Stimulated activated naive B cell treated with anti-CD40 and anti-IgM and Interleukin-4, amounts not matched to agents 10 μg/mL and 1 μg/mL and 100 μg/mL, for 72 hours (primary cell): ENCODE results near the gene XPNPEP2.

Experiments used
- ATAC-seq, 2 donors: fragments of 150-1000 bp; cut with Tn5 transposase; replicated peaks; 2 replicates each; pipeline ENCODE4 v1.10.0; 2021; ENCODE audit warnings: moderate library complexity in 1 of 2
- DNase-seq: peaks from one replicate; pipeline ENCODE4 v3.0.0; 2021
- H3K27ac Mint-ChIP-seq: one replicate; pipeline ENCODE4 v1.8.0; 2022; ENCODE audit warnings: mild to moderate bottlenecking, mixed read lengths
- H3K27me3 Mint-ChIP-seq, 2 donors: one replicate each; pipeline ENCODE4 v1.8.0; 2022; ENCODE audit warnings: mixed read lengths in 2 of 2
- H3K36me3 Mint-ChIP-seq, 2 donors: one replicate each; pipeline ENCODE4 v1.8.0; 2022; ENCODE audit warnings: mixed read lengths in 2 of 2, mild to moderate bottlenecking in 1 of 2
- H3K4me1 Mint-ChIP-seq, 2 donors: one replicate each; pipeline ENCODE4 v1.8.0; 2022; ENCODE audit warnings: mixed read lengths in 2 of 2, mild to moderate bottlenecking in 1 of 2
- H3K4me3 Mint-ChIP-seq, 2 donors: one replicate each; pipeline ENCODE4 v1.8.0; 2022; ENCODE audit warnings: mild to moderate bottlenecking in 2 of 2, mixed read lengths in 2 of 2, moderate library complexity in 1 of 2
- H3K9me3 Mint-ChIP-seq, 2 donors: one replicate each; pipeline ENCODE4 v1.8.0; 2022; ENCODE audit warnings: mixed read lengths in 2 of 2, mild to moderate bottlenecking in 1 of 2

XPNPEP2 gene

GRCh38 chrX:129749069-129749468 lies 10.3 kb downstream of the XPNPEP2 start:
- Mint-ChIP-seq H3K36me3 (no peaks in the 10 kb centered on the region), H3K9me3 (no peaks in the 10 kb centered on the region), H3K27me3 (no peaks in the 10 kb centered on the region), H3K4me3 (no peak overlapping the region), H3K27ac (no peak overlapping the region), H3K4me1 (peaks cover 4 to 8% of the 10 kb centered on the region in 2 donors)
- no peak for DNase-seq
- no peak for ATAC-seq

GRCh38 chrX:129750971-129751370 lies 12.2 kb downstream of the XPNPEP2 start:
- Mint-ChIP-seq H3K4me3 (no peak overlapping the region), H3K27ac (no peak overlapping the region), H3K4me1 (peaks cover 14 to 22% of the 10 kb centered on the region in 2 donors), H3K9me3 (no peaks in the 10 kb centered on the region), H3K27me3 (no peaks in the 10 kb centered on the region), H3K36me3 (no peaks in the 10 kb centered on the region)
- ATAC-seq: no peak
- DNase-seq: no peak

- Mint-ChIP-seq H3K4me1 (peaks cover 37 to 52% of the 10 kb centered on the region in 2 donors), H3K27me3 (no peaks in the 10 kb centered on the region)
Observed at GRCh38 chrX:129754056-129755024, 15.6 kb downstream of the XPNPEP2 start.

GRCh38 chrX:129755779-129756650 lies 17.2 kb downstream of the XPNPEP2 start:
- peaks cover 48 to 65% of the 10 kb centered on the region in 2 donors for H3K4me1 Mint-ChIP-seq

More at GRCh38 chrX:129754056-129755024, 15.6 kb downstream of the XPNPEP2 start:
- peak overlapping the region; percentile 34 to 68 for H3K4me3 Mint-ChIP-seq
- H3K27ac Mint-ChIP-seq: peak overlapping the region; percentile 16
- H3K9me3 Mint-ChIP-seq: no peaks in the 10 kb centered on the region
- ATAC-seq: no peak
- no peaks in the 10 kb centered on the region for H3K36me3 Mint-ChIP-seq
- DNase-seq: no peak

GRCh38 chrX:129759576-129760061 lies 20.8 kb downstream of the XPNPEP2 start:
- no peak overlapping the region for H3K4me3 Mint-ChIP-seq
- no peaks in the 10 kb centered on the region for H3K36me3 Mint-ChIP-seq
- peak overlapping the region; percentile 87 for H3K27ac Mint-ChIP-seq
- peak; percentile 48 to 50 for ATAC-seq
- no peaks in the 10 kb centered on the region for H3K27me3 Mint-ChIP-seq
- H3K9me3 Mint-ChIP-seq: no peaks in the 10 kb centered on the region
- peaks cover 45 to 68% of the 10 kb centered on the region in 2 donors for H3K4me1 Mint-ChIP-seq
- no peak for DNase-seq

More at GRCh38 chrX:129755779-129756650, 17.2 kb downstream of the XPNPEP2 start:
- peak overlapping the region; percentile 56 to 64 for H3K4me3 Mint-ChIP-seq
- H3K36me3 Mint-ChIP-seq: no peaks in the 10 kb centered on the region
- DNase-seq (no peak), ATAC-seq (peak; percentile 17 to 33)
- peak overlapping the region; percentile 85 for H3K27ac Mint-ChIP-seq
- no peaks in the 10 kb centered on the region for H3K27me3 Mint-ChIP-seq
- no peaks in the 10 kb centered on the region for H3K9me3 Mint-ChIP-seq

GRCh38 chrX:129760155-129760554 lies 21.4 kb downstream of the XPNPEP2 start:
- Mint-ChIP-seq H3K4me3 (no peak overlapping the region), H3K4me1 (peaks cover 41 to 63% of the 10 kb centered on the region in 2 donors), H3K27ac (peak overlapping the region; percentile 87), H3K27me3 (no peaks in the 10 kb centered on the region), H3K36me3 (no peaks in the 10 kb centered on the region), H3K9me3 (no peaks in the 10 kb centered on the region)
- DNase-seq (no peak), ATAC-seq (no peak)

GRCh38 chrX:129760981-129761380 lies 22.2 kb downstream of the XPNPEP2 start:
- Mint-ChIP-seq H3K27me3 (no peaks in the 10 kb centered on the region), H3K27ac (no peak overlapping the region), H3K36me3 (no peaks in the 10 kb centered on the region), H3K4me3 (no peak overlapping the region), H3K9me3 (no peaks in the 10 kb centered on the region), H3K4me1 (peaks cover 37 to 56% of the 10 kb centered on the region in 2 donors)
- DNase-seq (no peak), ATAC-seq (no peak)

GRCh38 chrX:129761596-129761995 lies 22.8 kb downstream of the XPNPEP2 start:
- DNase-seq: no peak
- Mint-ChIP-seq H3K27me3 (no peaks in the 10 kb centered on the region), H3K9me3 (no peaks in the 10 kb centered on the region), H3K36me3 (no peaks in the 10 kb centered on the region), H3K27ac (no peak overlapping the region), H3K4me3 (no peak overlapping the region), H3K4me1 (peaks cover 31 to 56% of the 10 kb centered on the region in 2 donors)
- no peak for ATAC-seq

GRCh38 chrX:129762448-129762847 lies 23.7 kb downstream of the XPNPEP2 start:
- Mint-ChIP-seq H3K4me3 (no peak overlapping the region), H3K9me3 (no peaks in the 10 kb centered on the region), H3K4me1 (peaks cover 27 to 54% of the 10 kb centered on the region in 2 donors), H3K36me3 (no peaks in the 10 kb centered on the region), H3K27ac (no peak overlapping the region), H3K27me3 (no peaks in the 10 kb centered on the region)
- no peak for DNase-seq
- ATAC-seq: no peak

- Mint-ChIP-seq H3K27me3 (no peaks in the 10 kb centered on the region), H3K36me3 (no peaks in the 10 kb centered on the region), H3K27ac (no peak overlapping the region), H3K9me3 (no peaks in the 10 kb centered on the region), H3K4me3 (no peak overlapping the region), H3K4me1 (peaks cover 22 to 54% of the 10 kb centered on the region in 2 donors)
- DNase-seq: no peak
- no peak for ATAC-seq
Observed at GRCh38 chrX:129763666-129764065, 24.9 kb downstream of the XPNPEP2 start.

- no peak for ATAC-seq
- no peaks in the 10 kb centered on the region for H3K9me3 Mint-ChIP-seq
- H3K4me1 Mint-ChIP-seq: peaks cover 25 to 59% of the 10 kb centered on the region in 2 donors
- DNase-seq: no peak
- no peaks in the 10 kb centered on the region for H3K27me3 Mint-ChIP-seq
- no peaks in the 10 kb centered on the region for H3K36me3 Mint-ChIP-seq
- H3K4me3 Mint-ChIP-seq: no peak overlapping the region
- no peak overlapping the region for H3K27ac Mint-ChIP-seq
Observed at GRCh38 chrX:129768186-129768585, 29.4 kb downstream of the XPNPEP2 start.

GRCh38 chrX:129768586-129769466 lies 30.0 kb downstream of the XPNPEP2 start:
- H3K27ac Mint-ChIP-seq: peak overlapping the region; percentile 79
- ATAC-seq: no peak

GRCh38 chrX:129769467-129770154 lies 30.8 kb downstream of the XPNPEP2 start:
- no peaks in the 10 kb centered on the region for H3K27me3 Mint-ChIP-seq
- H3K9me3 Mint-ChIP-seq: no peaks in the 10 kb centered on the region
- DNase-seq: no peak
- H3K36me3 Mint-ChIP-seq: no peaks in the 10 kb centered on the region
- H3K4me3 Mint-ChIP-seq: peak overlapping the region in 1 of 2 donors; percentile 39
- H3K27ac Mint-ChIP-seq: peak overlapping the region; percentile 79
- ATAC-seq: peak; percentile 30 to 57
- peaks cover 35 to 68% of the 10 kb centered on the region in 2 donors for H3K4me1 Mint-ChIP-seq

More at GRCh38 chrX:129768586-129769466, 30.0 kb downstream of the XPNPEP2 start:
- Mint-ChIP-seq H3K4me3 (peak overlapping the region in 1 of 2 donors; percentile 39), H3K27me3 (no peaks in the 10 kb centered on the region), H3K4me1 (peaks cover 28 to 60% of the 10 kb centered on the region in 2 donors), H3K9me3 (no peaks in the 10 kb centered on the region), H3K36me3 (no peaks in the 10 kb centered on the region)
- DNase-seq: no peak
